HG02610 (cell line): ENCODE data around the gene HTT-AS.
A peak's percentile ranks its signal among the peaks of the same experiment; 100 is the strongest.

Experiments
- ATAC-seq: cut with Tn5 transposase; IDR thresholded peaks from one replicate; pipeline ENCODE4 v1.9.1; 2021; ENCODE audit warnings: mild to moderate bottlenecking, moderate library complexity; ENCODE audit not compliant: unreplicated experiment

The HTT-AS gene

GRCh38 chr4:3031357-3032082 lies 42.8 kb downstream of the HTT-AS start:
- no peak for ATAC-seq

GRCh38 chr4:3030566-3031356 lies 43.6 kb downstream of the HTT-AS start:
- no peak for ATAC-seq

GRCh38 chr4:3029464-3029863 lies 44.9 kb downstream of the HTT-AS start:
- no peak for ATAC-seq

- no peak for ATAC-seq
These were observed 47.8 kb downstream of the HTT-AS start for GRCh38 chr4:3026540-3026939.

- no peak for ATAC-seq
These were observed 48.5 kb downstream of the HTT-AS start for GRCh38 chr4:3025881-3026280.

GRCh38 chr4:3022651-3023050 lies 51.7 kb downstream of the HTT-AS start:
- no peak for ATAC-seq

GRCh38 chr4:3022112-3022511 lies 52.2 kb downstream of the HTT-AS start:
- no peak for ATAC-seq

DNA sequence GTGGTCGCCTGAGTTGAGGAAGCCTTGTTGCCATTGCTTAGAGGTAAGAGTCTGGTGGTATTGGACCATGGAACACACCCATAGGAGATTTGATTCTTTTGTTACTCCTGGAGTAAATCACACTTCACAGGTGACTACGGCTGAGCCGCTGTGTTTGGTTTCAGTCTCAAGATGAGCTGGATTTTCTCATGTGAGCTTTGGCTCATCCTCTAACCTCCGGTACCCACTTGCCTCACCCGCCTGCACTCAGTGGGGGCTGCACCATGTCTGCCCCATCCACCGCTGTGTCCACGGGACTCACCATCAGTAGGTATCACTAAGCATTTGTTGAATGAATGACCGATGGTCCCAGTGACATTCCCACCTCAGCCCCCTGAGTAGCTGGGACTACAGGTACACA lies 52.7 kb downstream of the HTT-AS start:
- ATAC-seq, result no peak

DNA sequence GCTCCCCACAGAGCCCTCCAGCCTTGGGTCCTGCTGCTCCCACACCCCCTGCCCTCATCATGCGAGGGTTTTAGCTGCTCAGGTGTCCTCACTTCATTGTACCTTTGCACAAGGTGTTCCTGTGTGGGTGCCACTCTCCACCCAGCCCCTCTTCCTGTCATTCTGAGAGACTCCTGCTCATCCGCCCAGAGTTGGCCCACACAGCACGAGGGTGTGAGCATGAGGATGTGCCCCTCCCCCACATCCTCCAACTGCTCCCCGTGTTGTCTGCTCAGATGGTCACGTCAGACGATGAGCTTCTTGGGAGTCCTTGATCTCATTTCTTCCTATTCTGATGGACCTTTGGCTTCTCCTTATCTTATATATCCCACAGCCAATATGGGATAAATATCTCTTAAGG lies 53.2 kb downstream of the HTT-AS start:
- no peak for ATAC-seq

DNA sequence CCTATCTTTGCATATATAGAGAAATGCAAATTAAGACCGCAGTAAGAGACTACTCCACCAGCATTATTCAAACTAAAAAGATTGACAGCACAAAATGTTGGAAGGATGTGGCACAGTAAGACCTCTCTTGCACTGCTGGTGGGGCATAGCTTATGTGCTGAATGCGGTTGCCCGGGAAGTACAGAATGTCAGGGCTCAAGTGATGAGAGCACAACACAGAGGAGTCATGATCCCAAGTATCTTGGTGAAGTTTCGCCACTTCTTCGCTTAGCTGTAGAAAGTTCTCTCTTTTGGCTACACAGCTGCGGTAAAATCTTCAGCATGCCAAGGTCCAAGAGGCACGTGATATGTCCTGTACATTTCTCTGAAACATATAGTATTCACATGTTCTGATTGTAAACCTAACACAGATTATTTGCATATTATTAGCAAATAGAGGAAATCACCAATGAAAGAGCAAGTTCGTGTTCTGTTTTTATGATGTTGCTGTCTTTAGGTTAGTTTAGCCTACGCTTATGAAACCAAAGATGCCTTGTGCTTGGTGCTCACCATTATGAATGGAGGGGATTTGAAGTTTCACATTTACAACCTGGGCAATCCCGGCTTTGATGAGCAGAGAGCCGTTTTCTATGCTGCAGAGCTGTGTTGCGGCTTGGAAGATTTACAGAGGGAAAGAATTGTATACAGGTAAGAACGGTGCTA lies 55.0 kb downstream of the HTT-AS start:
- ATAC-seq, result no peak

DNA sequence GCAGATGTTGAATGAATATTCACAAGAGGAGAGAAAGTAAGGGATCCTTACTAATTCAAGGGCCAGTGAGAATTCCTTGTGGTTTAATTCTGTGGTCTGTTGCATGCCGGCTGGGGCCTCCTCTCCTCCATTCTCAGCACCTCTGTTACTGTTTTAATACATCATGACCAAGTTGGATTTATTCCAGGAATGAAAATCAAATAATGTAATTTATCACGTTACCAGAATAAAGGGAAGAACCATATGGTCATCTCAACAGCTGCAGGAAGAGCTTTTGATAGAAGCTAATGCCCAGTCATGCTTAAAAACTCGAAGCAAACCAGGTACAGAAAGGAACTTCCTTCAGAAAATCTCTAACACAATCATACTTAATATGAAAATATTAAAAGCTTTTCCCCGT lies 56.8 kb downstream of the HTT-AS start:
- ATAC-seq, result no peak

DNA sequence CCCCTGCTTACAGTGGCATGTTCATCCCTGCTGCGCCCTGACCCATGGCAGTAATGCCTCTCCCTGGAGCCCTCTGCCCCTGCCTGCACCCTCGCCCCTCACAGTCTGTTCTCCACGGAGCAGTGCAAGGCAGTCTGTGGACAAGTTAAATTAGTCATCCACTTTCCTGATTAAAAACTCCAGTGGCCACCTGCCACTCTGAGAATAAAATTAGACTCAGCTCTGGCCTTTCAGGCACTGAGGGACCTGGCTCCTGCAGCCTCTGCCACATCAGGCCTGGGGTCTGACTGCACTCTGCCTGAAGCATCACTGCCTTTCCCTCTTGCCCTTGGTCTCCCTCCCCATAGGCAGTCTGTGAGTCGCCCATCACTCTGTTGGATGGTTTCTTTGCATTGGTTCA lies 57.4 kb downstream of the HTT-AS start:
- ATAC-seq, result no peak

GRCh38 chr4:3013839-3014350 lies 60.4 kb downstream of the HTT-AS start:
- ATAC-seq, result peak; percentile 85
